ENCODE results near the gene CHKB.

Gene CHKB

DNA sequence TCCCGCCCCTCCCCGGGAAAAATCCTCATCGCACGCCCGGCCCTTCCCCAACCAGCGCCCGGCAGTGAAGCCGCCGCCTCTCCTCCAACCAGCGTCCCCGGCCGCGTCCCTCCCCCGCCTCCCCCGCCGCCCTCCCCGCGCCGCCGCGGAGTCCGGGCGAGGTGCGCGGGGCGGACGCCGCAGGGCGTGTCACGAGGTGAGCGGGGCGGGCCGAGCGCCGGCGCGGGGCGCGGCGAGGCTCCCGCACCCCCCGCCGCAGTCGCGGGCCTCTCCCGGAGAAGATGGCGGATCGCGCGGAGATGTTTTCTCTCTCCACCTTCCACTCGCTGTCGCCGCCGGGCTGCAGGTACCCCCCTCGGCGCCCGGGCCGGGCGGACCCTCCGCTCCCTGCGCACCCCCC, 17.9 kb upstream of the CHKB start, which contains the start of gene MAPK8IP2:
Gene MAPK8IP2 (plus strand): TSS at position 256 of the 400 bp plus-strand sequence. CDS start 26 bp downstream, at position 282.
- no peak for DNase-seq (ENCODE audit: low read depth, low spot score)

DNA sequence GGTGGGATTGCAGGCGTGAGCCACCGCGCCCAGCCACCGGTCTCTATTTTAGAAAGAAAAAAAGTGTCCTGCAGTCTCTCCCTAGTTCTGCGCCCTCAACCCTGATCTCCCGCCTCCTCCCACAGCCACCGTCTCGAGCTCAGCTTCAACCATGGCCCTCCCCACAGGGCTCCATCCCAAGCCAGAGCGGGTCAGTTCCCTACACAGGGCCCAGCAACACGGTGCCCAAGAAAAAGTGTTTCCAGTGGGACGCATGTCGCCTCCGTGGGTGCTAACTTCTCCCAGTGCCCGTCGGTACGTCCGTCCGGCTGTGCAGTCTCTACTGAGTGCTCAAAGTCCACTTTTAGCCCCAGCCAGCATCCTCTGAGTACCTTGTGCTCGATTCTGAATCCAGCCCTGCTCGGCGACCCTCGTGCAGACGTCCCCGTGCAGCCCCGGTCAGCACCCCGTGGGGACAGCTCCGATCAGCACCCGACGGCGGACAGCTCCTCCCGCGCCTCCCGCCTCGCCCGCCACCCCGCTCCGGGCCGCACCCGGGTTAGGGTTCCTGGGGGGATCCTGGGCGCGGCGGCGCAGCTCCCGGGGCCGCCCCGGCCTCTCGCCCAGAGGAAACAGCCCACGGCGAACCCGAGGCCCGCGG, 17.3 kb upstream of the CHKB start:
- peak; percentile 36 for DNase-seq (ENCODE audit: low read depth, low spot score)

DNA sequence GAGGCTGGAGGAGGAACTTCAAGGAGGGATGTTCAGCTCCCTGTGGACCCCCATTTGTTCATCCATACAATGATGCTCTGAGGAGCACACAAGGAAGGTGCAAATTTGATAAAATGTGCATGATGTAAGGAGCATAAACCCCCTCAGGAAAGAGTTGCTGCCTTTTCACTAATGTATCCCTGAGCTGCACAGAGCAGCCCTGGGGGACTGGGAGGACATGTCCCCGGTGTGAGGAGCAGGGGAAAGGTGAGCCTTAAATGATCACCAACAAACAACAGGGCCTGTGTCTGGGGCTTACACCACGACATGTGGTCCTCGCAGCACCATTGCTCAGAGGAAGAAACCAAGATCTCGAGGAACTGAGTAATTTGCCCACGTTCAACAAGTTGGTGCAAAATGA, 14.4 kb upstream of the CHKB start:
- DNase-seq (ENCODE audit: low read depth, low spot score): no peak

DNA sequence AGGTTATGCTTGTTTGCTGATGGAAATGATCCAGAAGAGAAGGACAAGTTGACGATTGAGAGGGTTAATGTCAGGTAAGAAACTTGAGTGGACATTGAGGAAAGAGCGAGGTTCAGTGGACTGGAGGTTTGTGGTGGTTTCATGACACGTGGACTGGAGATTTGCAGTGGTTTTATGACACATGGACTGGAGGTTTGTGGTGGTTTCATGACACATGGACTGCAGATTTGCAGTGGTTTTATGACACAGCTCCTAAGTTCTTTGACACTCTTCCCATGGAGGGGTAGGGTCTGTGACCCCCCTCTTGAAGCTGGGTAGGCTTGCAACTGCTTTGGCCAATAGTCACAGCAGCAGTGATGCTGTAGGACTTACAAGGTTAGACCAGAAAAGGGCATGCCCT, 12.5 kb upstream of the CHKB start:
- DNase-seq (ENCODE audit: low read depth, low spot score): no peak

DNA sequence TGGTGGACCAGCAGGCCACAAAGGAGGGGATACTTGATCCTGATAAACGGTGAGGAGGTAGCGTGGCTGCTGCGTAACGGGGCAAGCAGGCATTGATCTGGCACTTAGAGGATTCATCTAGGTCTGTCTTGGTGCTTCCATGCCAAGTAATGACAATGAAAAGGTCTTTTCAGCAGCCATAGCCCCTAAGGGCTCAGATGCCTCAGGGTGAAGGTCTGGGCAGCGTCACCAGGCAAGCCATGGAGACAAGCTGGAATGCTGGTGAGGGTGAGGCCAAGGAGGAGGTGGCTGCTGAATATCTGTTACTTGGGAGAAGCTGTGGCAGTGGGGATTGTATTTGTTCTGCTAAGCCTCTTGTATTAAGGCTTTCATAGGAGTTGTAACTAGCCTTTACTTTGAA, 4.8 kb upstream of the CHKB start:
- no peak for DNase-seq (ENCODE audit: low read depth, low spot score)

DNA sequence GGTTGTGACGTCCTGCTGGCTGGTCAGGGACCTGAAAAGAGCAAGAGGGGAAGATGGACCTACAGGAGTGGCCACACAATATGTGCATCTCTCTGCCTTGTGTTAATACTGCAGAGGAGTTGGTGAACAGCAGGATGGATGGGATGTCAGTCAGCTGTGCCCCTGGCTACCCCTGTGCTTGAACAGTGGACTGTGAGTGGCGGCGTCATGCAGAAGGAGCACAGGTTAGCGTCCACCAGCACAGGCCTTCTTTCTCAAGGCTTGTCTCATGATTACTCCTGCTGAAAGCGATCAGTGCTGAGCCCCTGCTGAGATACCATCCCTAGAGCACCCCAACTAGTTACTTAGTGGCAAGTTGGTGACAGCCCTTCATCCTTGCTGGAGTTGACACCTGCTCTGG, 3.8 kb upstream of the CHKB start:
- DNase-seq (ENCODE audit: low read depth, low spot score): no peak

DNA sequence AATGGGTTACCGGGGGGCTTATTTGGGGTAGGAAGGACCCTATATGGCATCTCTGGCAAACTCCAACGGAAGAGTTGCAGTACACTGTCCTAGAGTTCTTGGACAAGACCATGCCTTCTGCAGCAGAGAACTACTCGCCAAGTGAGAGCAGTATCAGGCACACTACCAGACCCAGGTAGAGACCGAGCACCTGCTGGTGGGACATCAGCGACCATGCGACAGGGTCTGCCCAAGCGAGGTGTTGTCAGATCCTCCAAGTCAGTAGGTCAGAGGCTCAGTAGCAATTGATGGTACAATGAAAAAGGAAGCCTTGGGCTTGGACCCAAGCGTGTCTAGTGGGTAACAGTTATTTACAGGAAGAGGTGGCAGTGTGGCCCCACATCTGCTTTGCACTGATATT, 3.1 kb upstream of the CHKB start:
- no peak for DNase-seq (ENCODE audit: low read depth, low spot score)

DNA sequence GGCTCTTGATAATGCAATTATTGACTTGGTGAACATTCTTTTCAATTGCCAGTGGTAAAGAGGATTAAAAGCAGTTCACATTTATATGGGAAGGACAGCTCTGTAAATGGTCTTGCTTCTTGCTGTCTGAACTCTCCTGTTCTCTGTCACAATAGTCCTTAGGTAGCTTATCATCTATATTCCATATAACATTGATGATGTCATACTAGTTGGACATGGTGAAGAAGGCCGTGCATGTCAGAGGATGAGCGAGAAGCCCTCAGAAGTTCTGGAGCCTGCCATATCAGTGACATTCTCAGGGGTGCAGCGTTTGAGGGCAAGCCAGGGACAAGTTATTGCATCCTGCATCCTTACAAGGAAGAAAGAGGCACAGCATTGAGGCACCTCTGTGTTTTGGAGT, 2.6 kb upstream of the CHKB start:
- no peak for DNase-seq (ENCODE audit: low read depth, low spot score)

DNA sequence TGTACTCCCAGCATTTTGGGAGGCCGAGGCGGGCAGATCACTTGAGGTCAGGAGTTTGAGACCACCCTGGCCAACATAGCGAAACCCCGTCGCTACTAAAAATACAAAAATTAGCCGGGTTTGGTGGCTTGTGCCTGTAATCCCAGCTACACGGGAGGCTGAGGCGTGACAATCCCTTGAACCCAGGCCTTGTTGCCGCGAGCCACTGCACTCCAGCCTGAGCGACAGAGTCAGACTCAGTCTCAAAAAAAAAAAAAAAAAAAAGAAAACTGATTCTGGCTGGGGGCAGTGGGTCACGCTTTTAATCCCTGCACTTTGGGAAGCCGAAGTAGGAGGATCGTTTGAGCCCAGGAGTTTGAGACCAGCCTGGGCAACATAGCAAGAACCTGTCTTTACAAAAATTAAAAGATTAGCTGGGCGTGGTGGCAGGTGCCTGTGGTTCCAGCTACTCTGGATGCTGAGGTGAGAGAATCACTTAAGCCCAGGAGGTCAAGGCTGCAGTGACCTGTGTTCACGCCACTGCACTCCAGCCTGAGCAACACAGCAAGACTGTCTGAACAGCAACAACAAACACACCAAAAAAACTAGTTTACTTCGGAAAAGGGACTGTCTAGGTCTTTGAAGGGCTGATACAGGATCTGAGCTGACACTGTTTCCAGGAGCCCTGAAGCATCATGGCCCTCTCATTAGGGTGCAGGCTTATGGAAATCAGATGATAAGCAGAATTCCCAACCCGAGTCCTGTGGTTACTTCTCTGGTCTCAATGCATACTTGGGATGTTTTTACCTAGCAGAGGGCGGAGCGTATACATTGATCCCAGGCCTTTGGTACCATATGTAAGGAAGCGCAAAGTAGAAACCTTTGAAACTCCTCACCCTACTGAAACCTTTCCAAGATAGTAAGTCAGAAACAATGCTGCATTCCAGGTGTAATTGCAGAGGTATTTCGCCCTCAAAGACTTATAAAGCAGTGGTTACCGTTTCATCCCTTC, 1.8 kb upstream of the CHKB start:
- DNase-seq (ENCODE audit: low read depth, low spot score): no peak

DNA sequence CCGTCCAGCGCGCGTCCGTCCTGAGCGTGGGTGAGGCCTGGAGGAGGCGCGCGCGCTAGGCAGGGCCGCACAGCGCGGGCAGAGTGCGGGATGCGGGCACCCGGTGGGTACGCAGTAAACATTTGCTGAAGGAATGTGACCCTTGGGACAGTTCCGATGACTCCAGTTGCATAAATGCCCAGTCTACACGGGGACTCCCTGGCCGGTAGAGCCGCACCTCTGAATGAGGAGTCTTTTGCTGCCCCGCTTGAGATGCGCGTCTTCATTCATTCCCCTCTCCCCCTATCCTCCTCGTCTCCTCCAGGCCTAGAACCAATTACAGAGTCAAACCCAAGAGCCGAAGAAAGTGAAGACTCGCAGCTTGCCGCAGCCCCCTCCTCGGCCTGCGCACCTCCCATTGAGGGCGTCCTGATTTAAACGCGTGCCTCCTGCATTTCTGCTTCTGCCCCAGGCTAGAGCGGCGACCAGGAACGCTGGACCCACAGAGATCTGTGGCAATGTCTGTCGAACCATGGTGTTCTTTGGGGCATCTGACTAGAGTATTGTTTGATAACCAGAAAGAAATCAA, 729 bp upstream of the CHKB start:
- no peak for DNase-seq (ENCODE audit: low read depth, low spot score)

DNA sequence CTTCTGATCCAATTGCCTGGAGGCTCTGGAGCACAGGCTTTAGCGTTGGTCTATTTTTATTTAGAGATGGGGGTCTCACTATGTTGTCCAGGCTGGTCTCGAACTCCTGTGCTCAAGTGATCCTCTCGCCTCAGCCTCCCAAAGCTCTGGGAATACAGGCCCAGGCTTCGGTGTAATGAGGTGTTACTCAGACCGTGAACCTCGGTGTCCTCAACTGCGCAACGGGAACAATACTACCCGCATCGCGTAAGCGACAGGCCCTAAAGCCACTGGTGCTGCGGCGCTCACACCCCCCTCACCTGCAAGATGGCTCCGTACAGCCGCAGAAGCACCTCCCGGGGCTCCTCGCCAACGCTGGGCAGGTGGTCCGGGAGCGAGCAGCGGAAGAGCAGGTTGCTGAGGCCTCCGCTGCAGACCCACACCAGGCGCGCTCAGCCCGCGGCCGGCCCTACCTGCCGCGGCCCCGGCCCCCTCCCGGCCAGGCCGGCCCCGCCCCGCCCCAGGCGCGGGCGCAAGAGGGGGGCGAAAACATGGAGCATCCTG, 628 bp downstream of the CHKB start:
- no peak for DNase-seq (ENCODE audit: low read depth, low spot score)

DNA sequence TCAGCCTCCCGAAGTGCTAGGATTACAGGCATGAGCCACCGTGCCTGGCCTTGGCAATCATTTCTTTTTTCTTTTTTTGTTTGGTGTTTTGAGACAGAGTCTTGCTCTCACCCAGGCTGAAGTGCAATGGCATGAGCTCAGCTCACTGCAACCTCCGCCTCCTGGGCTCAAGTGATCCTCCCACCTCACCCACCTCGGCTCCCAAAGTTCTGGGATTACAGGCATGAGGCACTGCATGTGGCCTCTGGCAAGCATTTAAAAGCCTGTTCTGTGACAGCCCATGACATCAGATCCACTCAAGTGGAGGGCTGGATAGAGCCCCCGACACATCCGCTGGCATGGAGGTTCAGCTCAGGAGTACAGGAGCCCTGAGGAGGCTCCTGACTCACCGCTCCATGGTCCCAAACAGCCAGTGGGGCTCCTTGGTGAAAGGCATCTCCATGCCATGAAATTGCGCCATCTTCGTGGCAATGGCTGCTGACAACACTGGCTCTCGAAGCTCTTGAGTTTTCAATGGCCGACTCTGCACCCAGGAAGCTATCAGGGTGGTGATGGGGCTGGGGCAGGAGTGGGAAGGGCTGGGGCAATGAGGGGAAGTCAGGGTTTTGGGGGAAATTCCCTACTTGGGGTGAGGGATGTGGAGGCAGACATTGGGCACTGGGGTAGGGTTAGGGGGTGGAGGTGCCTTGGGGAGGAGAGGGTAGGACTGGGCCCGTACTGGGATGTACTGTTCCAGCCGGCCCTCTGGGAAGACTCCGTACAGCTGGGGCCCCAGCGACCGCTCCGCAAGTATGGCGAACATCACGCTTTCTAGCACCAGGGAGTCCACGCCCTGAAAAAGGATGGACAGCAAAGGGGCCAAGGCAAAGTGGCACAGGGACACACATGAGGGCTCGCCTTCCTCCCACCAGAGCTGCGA, 1.4 kb downstream of the CHKB start:
- no peak for DNase-seq (ENCODE audit: low read depth, low spot score)

DNA sequence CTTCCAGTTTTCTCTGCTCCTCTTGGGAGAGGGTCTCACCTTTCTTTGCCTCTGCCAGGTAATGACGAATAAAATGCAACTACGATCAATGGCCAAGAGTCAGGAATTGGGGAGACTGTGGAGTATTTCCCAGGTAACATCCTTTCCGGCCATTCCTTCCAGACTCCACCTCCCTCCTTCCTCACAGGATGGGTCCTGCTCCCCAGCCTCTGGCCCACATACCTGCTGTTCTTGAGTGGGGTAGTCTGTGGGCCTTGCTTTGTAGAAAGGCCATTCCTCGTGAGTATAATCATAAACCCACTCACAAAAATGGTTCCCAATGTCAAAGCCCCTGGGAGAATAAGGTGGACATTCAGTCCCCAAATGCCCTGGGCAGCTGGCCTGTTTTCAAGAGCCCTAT, 2.9 kb downstream of the CHKB start:
- DNase-seq (ENCODE audit: low read depth, low spot score): no peak

DNA sequence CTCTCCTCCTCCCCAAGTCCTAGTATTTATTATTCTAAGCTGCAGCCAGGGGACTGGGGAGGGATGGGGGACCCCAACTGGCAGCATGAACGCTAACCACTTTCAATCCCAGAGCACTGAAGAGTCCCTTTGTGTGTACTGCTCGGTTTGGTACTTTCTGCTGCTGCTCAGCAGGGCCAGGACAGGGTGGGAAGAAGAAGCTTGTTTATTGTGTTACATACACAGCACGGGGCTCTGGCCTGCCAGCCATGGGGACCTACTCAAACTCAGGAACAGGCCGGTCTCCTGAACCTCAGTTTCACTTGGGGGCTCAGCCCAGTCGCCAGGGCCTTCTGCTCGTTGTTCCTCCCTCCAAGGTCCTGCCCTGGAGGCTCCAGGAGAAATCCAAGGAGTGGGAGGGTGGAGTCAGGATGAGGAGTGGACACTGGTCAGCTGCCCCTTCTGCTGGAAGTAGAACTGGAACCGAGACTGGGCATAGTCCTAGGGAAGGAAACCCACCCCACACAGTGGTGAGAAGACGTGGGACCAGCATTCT, 3.8 kb downstream of the CHKB start:
- no peak for DNase-seq (ENCODE audit: low read depth, low spot score)

DNA sequence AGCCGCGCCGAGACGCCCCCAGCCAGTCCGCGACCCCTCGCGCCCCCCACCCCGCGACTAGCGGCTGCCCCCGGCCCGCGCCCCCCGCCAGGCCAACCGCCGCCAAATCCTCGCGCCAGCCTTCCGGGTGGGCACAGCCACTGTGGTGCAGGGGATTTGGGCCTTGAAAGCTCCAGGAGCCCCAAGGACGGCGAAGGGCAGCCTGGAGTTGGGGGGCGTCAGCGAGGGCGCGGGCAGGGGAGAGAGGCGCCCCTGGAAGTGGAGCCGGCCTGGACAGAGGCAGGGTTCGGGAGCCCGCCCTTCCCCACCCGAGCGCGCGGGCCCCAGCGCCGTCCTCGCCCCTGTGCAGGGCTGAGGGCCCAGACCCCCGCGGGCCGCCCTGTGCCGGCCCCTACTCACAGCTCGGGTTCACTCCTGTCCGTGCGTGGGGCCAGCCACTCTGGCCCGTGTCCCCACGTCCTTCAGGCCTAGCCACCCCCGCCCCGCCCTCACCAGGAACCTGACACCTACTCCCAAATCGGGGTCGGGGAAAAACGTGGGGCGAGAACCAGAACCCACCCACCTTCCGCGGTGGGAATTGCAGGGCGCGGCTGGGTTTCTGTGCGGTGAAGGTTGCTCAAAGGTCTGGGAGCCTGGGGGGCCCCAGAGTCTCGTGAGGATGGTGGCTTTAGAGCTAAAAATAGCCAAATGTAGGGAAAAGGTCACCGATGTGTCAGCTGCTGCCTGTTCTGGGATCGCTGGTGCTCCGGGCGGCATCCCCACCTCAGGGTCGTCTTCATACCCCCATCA, 4.5 kb downstream of the CHKB start, which contains the start of gene CPT1B:
Gene CPT1B (minus strand): TSS at position 441 of the 789 bp plus-strand sequence. CDS start 512 bp downstream, outside the sequence.
- DNase-seq (ENCODE audit: low read depth, low spot score): no peak

DNA sequence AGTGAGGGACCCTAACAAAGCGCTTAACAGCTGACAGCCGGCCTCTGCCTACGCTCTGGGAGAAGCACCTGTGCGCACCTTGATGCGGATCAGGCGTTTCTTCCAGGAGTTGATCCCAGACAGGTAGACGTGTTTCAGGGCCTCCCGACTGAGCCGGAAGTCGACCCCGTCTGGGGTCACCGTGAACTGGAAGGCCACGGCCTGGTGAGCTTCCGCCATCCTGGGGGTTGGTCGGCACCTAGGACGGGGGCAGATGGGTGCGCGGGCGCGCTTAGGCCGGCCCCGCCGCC, 5.0 kb downstream of the CHKB start:
- DNase-seq (ENCODE audit: low read depth, low spot score): no peak

DNA sequence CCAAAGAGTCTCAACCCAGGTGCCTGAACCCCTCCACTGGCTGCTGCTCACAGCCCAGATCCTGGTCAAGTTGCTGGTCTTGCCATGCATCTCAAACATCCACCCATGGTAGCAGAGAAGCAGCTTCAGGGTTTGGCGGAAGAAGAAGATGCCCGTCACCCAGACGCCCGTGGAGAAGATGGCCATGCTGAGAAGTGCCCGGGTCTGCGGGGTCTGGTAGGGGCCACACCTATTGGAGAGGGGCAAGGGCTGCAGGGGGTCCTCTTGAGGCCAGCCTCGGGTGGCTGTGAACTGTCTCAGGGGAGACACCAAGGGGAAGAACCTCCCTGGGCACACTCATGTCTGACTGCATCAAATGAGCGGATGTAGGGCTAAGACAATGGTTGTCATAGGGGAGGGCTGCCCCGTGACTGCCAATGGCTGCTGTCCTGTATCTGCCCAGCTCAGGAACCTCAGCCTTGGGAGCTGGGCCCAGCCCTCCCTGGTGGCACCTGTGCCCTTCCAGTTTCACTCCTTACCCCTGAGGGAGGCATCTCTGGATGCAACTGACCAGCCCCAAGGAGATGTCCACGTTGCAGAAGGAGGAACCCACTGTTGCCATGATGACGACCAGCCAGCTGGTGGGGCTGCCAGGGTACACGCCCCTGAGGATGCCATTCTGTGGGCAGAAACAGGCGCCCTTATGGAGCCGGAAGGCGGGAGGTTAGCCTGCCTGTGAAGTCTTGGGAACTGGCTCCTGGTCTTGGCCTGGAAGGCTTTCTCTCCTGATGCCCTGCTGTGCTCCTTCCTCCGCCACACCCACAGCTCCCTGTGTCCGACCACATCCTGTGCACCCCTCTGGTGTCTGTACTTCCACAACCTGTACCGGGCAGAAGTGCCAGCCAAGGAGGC, 5.6 kb downstream of the CHKB start:
- DNase-seq (ENCODE audit: low read depth, low spot score): no peak

DNA sequence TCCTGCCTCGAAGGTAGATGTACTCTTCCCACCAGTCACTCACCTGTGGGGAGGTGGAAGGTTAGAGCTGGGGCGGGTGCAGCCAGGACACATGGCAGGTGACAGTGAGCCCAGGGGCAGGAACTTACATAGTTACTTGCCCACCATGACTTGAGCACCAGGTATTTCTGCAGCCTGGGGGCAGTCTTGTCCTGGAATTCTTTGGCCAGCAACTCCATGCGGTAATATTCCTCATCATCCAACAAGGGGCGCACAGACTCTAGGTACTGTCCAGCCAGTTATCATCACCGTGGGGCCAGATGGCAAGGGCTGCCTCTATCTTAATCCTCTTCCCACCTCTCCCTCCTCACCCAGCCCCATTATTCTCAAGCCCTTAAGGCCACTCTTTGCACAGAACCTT, 6.6 kb downstream of the CHKB start:
- DNase-seq (ENCODE audit: low read depth, low spot score): no peak

DNA sequence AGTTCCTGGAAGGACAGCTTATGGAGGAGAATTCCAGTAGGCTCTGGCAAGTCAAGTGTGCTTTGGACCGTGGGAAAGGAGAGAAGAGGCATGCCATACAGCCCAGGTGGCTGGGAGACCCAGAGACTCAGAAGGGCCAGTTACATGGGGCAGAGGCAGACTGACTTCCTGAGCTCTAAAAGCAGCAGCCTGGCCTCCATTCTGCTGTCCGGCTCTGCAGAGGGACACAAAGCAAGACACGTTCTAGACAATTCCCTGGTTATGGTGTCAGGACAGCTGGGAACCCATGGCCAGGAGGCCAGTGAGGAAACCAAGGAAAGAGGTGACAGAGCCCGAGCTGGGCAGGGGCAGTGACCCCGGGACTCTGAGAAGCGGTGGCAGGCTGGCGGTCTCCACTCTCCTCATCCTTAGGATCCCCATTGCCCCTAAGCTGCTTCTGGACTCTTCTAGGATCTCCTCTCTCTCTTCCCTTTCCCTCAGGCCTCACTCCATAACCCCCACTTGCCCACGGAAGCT, 7.2 kb downstream of the CHKB start:
- DNase-seq (ENCODE audit: low read depth, low spot score): no peak

All from activated naive CD8-positive, alpha-beta T cell treated with anti-CD3 and anti-CD28 coated beads, Interleukin-2, amount 50 U/mL, for 16 hours (primary cell).